HepG2 (cell line): Measurements from ENCODE around the gene PHF10. TPM values are rescaled to one million over a fixed set of nuclear protein-coding genes. Genes with fewer than 3 reads are reported as not detected.

ENCODE experiments used
- BRD4 ChIP-seq: sonication (generic); formaldehyde crosslinking; IDR thresholded peaks from 2 replicates; pipeline ENCODE4 v1.4.0; 2020; ENCODE audit warnings: missing genetic modification reagents
- GABPB1 ChIP-seq: IDR thresholded peaks from 2 replicates; pipeline ENCODE4 v1.6.1; 2016; ENCODE audit warnings: mild to moderate bottlenecking, missing genetic modification reagents, moderate library complexity, missing compliant biosample characterization
- GTF3A ChIP-seq: sonication (generic); formaldehyde crosslinking; conservative IDR thresholded peaks from 2 replicates; pipeline ENCODE4 v1.4.0; 2020; ENCODE audit warnings: mild to moderate bottlenecking, missing genetic modification reagents
- KLF16 ChIP-seq, 2 experiments: sonication (generic) in 1 of 2; formaldehyde crosslinking in 1 of 2; IDR thresholded peaks; 2 replicates each; pipeline versions ENCODE4 v1.6.1 to v1.8.0; 2016 to 2023; ENCODE audit warnings: missing genetic modification reagents in 2 of 2, missing compliant biosample characterization in 1 of 2
- MEIS2 ChIP-seq: sonication (generic); formaldehyde crosslinking; IDR thresholded peaks from 2 replicates; pipeline ENCODE4 v1.9.0; 2021; ENCODE audit warnings: mild to moderate bottlenecking, missing genetic modification reagents
- ONECUT2 ChIP-seq: sonication (generic); formaldehyde crosslinking; IDR thresholded peaks from 2 replicates; pipeline ENCODE4 v1.4.0; 2020; ENCODE audit warnings: missing genetic modification reagents
- PHB2 ChIP-seq: fragments of 450-650 bp; IDR thresholded peaks from 2 replicates; pipeline ENCODE4 v1.6.1; 2018; ENCODE audit not compliant: partially characterized antibody
- ZNF407 ChIP-seq: sonication (generic); formaldehyde crosslinking; IDR thresholded peaks from one replicate; pipeline ENCODE4 v1.5.1; 2020; ENCODE audit warnings: mild to moderate bottlenecking, missing genetic modification reagents; ENCODE audit errors: not compliant biosample characterization
- ZNF703 ChIP-seq: sonication (generic); formaldehyde crosslinking; IDR thresholded peaks from 2 replicates; pipeline ENCODE4 v1.5.1; 2020; ENCODE audit warnings: missing genetic modification reagents, mild to moderate bottlenecking, moderate library complexity, borderline replicate concordance
- polyA plus RNA-seq, 8 experiments: library from polyadenylated mRNA; depleted of rRNA in 3 of 8; stranded (reverse) in 7 of 8; unstranded in 1 of 8; fragments of >200 nt; fragmentation: Illumina TruSeq in 4 of 8; extraction: Trizol in 4 of 8; gene quantifications; 2 replicates each; pipeline versions ENCODE4 v1.2.1 to v1.2.3, GENCODE V29; 2011 to 2016; ENCODE audit warnings: low read depth in 4 of 8, missing spikeins in 1 of 8, mixed read lengths in 1 of 8; ENCODE audit not compliant: insufficient read depth in 1 of 8
- total RNA-seq, 5 experiments: library from RNA; depleted of rRNA; stranded (reverse); fragments of >200 nt; fragmentation: Illumina TruSeq; extraction: Trizol; gene quantifications; 2 replicates each; pipeline ENCODE4 v1.2.3, GENCODE V29; 2016; ENCODE audit warnings: low read depth in 1 of 5
- TF ChIP-seq, protein P1 (sequence below): sonication (generic); formaldehyde crosslinking; IDR thresholded peaks from 2 replicates; pipeline ENCODE4 v1.5.0; 2020; ENCODE audit warnings: mild to moderate bottlenecking, missing genetic modification reagents, borderline replicate concordance
- TF ChIP-seq, protein P2 (sequence below), 2 experiments: sonication (generic) in 1 of 2; formaldehyde crosslinking in 1 of 2; IDR thresholded peaks; 2 replicates each; pipeline versions ENCODE4 v1.6.1 to v1.9.0; 2014 to 2022; ENCODE audit warnings: antibody characterized with exemption in 1 of 2, borderline replicate concordance in 1 of 2, inconsistent platforms in 1 of 2, low read depth in 1 of 2, missing genetic modification reagents in 1 of 2

PHF10 gene
- total and polyA plus RNA-seq, 2 of the 13 experiments (the other 11 are each of a cell fraction or from before 2014, with no cell fraction given), result 42.1 to 84.1 TPM

DNA sequence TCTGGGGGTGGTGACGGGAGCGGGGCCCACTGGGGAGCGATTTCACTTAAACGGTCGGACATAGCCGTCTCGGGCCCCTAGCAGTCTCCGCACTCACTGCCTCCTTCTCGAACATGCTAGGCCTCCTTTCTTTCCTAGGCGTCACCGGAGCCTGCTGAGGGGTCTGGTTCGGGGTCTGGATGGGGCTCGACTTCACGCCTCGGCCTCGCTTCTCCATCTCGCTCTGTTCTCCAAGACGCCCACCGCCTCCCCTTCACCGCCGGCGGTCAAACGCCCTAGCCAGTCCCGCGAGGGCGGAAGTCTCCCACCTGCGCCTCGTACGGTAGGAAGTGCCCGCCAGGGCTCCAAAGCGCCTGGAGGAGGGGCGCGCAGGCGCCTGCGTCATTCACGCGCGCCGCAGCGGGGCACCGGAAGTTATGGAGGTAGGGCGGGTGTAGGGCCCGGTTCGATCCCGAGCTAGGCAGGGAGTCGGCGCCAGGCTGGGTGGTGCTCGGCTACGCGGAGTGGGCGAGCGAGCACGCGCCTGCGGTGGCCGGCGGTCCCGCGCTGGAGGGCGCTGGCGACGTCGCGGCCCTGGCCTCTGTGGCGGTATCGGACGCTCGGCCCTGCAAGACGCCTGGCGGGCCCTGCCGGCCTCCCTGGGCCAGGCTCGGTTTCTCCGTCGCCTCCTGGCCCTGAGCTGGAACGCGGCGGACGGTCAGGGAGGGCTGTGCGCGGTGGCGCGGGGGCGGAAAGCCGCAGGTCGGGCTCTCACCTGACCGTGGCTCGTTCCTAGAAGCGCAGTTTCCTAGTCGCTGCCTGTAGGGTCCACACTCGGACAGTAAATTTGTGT lies 27.2 kb upstream of the PHF10 start, which contains the start of the genes DYNLT2 and ERMARD (continued):
- peak; percentile 97 for TF ChIP-seq ZNF407 (CRISPR knock-in tag)
- peak; percentile 92 for TF ChIP-seq GTF3A (CRISPR knock-in tag)
- TF ChIP-seq, protein P1, sequence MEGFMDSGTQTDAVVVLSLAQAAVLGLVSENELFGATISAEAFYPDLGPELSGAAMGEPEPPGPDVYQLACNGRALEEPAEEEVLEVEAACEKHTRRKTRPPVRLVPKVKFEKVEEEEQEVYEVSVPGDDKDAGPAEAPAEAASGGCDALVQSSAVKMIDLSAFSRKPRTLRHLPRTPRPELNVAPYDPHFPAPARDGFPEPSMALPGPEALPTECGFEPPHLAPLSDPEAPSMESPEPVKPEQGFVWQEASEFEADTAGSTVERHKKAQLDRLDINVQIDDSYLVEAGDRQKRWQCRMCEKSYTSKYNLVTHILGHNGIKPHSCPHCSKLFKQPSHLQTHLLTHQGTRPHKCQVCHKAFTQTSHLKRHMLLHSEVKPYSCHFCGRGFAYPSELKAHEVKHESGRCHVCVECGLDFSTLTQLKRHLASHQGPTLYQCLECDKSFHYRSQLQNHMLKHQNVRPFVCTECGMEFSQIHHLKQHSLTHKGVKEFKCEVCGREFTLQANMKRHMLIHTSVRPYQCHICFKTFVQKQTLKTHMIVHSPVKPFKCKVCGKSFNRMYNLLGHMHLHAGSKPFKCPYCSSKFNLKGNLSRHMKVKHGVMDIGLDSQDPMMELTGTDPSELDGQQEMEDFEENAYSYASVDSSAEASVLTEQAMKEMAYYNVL (CRISPR knock-in tag), result peak; percentile 72
- peak; percentile 98 for TF ChIP-seq GABPB1 (CRISPR knock-in tag)
- TF ChIP-seq PHB2, result no peak
- TF ChIP-seq, protein P2, sequence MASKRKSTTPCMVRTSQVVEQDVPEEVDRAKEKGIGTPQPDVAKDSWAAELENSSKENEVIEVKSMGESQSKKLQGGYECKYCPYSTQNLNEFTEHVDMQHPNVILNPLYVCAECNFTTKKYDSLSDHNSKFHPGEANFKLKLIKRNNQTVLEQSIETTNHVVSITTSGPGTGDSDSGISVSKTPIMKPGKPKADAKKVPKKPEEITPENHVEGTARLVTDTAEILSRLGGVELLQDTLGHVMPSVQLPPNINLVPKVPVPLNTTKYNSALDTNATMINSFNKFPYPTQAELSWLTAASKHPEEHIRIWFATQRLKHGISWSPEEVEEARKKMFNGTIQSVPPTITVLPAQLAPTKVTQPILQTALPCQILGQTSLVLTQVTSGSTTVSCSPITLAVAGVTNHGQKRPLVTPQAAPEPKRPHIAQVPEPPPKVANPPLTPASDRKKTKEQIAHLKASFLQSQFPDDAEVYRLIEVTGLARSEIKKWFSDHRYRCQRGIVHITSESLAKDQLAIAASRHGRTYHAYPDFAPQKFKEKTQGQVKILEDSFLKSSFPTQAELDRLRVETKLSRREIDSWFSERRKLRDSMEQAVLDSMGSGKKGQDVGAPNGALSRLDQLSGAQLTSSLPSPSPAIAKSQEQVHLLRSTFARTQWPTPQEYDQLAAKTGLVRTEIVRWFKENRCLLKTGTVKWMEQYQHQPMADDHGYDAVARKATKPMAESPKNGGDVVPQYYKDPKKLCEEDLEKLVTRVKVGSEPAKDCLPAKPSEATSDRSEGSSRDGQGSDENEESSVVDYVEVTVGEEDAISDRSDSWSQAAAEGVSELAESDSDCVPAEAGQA (IDR thresholded peaks at IDR 0.05; ENCODE audit: low read depth), result peak; percentile 96
- TF ChIP-seq, protein P2 (CRISPR knock-in tag; IDR thresholded peaks at IDR 0.05; ENCODE audit: borderline replicate concordance), result peak; percentile 95
- TF ChIP-seq BRD4 (CRISPR knock-in tag), result peak; percentile 88
- peak; percentile 88 for TF ChIP-seq ZNF703
- peak; percentile 72 for TF ChIP-seq ONECUT2 (CRISPR knock-in tag)
- peak; percentile 90 for TF ChIP-seq MEIS2 (CRISPR knock-in tag)
- peak; percentile 71 to 96; a peak in 2 of 4 replicates for TF ChIP-seq KLF16 (CRISPR knock-in tag; IDR thresholded peaks at IDR 0.05)
